H9 (cell line): ENCODE results near the gene GPD2. TPM values are rescaled to one million over a fixed set of nuclear protein-coding genes. Genes with fewer than 3 reads are reported as not detected.

Experiments
- DNase-seq: peaks from one replicate; pipeline ENCODE4 v3.0.0-alpha.2; 2017
- H2AFZ ChIP-seq: one replicate; pipeline ENCODE4 v1.6.1; 2013; ENCODE audit warnings: mild to moderate bottlenecking, low read length, control low read depth, moderate library complexity
- H2AK5ac ChIP-seq: 2 replicates; pipeline ENCODE4 v1.6.1; 2013; ENCODE audit warnings: low read length, control low read depth, mixed read lengths; ENCODE audit not compliant: insufficient read length
- H2BK120ac ChIP-seq: one replicate; pipeline ENCODE4 v1.6.1; 2013; ENCODE audit warnings: low read depth, mild to moderate bottlenecking, low read length, control low read depth, inconsistent platforms; ENCODE audit not compliant: poor library complexity, severe bottlenecking
- H2BK12ac ChIP-seq: 2 replicates; pipeline ENCODE4 v1.6.1; 2013; ENCODE audit warnings: low read length, control low read depth, mixed read lengths, low read depth; ENCODE audit not compliant: insufficient read length
- H2BK15ac ChIP-seq: 2 replicates; pipeline ENCODE4 v1.6.1; 2013; ENCODE audit warnings: low read depth, low read length, control low read depth
- H2BK20ac ChIP-seq: one replicate; pipeline ENCODE4 v1.6.1; 2013; ENCODE audit warnings: low read depth, mild to moderate bottlenecking, low read length, control low read depth, inconsistent platforms; ENCODE audit not compliant: poor library complexity, severe bottlenecking
- H2BK5ac ChIP-seq: 2 replicates; pipeline ENCODE4 v1.6.1; 2013; ENCODE audit warnings: low read length, control low read depth, mixed read lengths; ENCODE audit not compliant: insufficient read length
- H3K14ac ChIP-seq: 2 replicates; pipeline ENCODE4 v1.6.1; 2013; ENCODE audit warnings: low read length, control low read depth; ENCODE audit not compliant: insufficient read depth
- H3K18ac ChIP-seq: 2 replicates; pipeline ENCODE4 v1.6.1; 2013; ENCODE audit warnings: low read depth, mild to moderate bottlenecking, mixed read lengths, low read length, control low read depth; ENCODE audit not compliant: insufficient read length
- H3K23ac ChIP-seq: 2 replicates; pipeline ENCODE4 v1.6.1; 2013; ENCODE audit warnings: low read length, control low read depth, mixed read lengths, low read depth; ENCODE audit not compliant: insufficient read length
- H3K23me2 ChIP-seq: 2 replicates; pipeline ENCODE4 v1.6.1; 2013; ENCODE audit warnings: low read depth, mild to moderate bottlenecking, mixed read lengths, low read length, control low read depth; ENCODE audit not compliant: insufficient read length, poor library complexity, severe bottlenecking
- H3K27ac ChIP-seq: 2 replicates; pipeline ENCODE4 v1.5.1; 2013; ENCODE audit warnings: low read length, control low read depth, mixed read lengths, low read depth; ENCODE audit not compliant: insufficient read length
- H3K27me3 ChIP-seq: 2 replicates; pipeline ENCODE4 v1.6.1; 2013; ENCODE audit warnings: low read length, control low read depth, inconsistent platforms; ENCODE audit not compliant: insufficient read depth
- H3K4ac ChIP-seq: 2 replicates; pipeline ENCODE4 v1.6.1; 2013; ENCODE audit warnings: low read depth, mild to moderate bottlenecking, control low read depth, inconsistent platforms, low read length, moderate library complexity
- H3K4me1 ChIP-seq: 2 replicates; pipeline ENCODE4 v1.6.1; 2013; ENCODE audit warnings: low read length, control low read depth, inconsistent platforms; ENCODE audit not compliant: insufficient read depth
- H3K4me2 ChIP-seq: 2 replicates; pipeline ENCODE4 v1.6.1; 2013; ENCODE audit warnings: low read length, control low read depth, mixed read lengths; ENCODE audit not compliant: insufficient read length, insufficient read depth
- H3K56ac ChIP-seq: 2 replicates; pipeline ENCODE4 v1.6.1; 2013; ENCODE audit warnings: low read depth, mild to moderate bottlenecking, mixed read lengths, low read length, control low read depth; ENCODE audit not compliant: insufficient read length
- H3K79me1 ChIP-seq: 2 replicates; pipeline ENCODE4 v1.6.1; 2013; ENCODE audit warnings: low read depth, mild to moderate bottlenecking, moderate library complexity, low read length, control low read depth, inconsistent platforms; ENCODE audit not compliant: insufficient read depth, poor library complexity, severe bottlenecking
- H3K79me2 ChIP-seq: 2 replicates; pipeline ENCODE4 v1.6.1; 2013; ENCODE audit warnings: low read length, control low read depth, inconsistent platforms; ENCODE audit not compliant: insufficient read depth
- H3K9ac ChIP-seq: 2 replicates; pipeline ENCODE4 v1.6.1; 2013; ENCODE audit warnings: low read length, control low read depth, mixed read lengths; ENCODE audit not compliant: insufficient read length; ENCODE audit errors: extremely low read depth
- H3K9me3 ChIP-seq: one replicate; pipeline ENCODE4 v1.6.1; 2013; ENCODE audit warnings: low read depth, low read length, inconsistent platforms; ENCODE audit not compliant: control insufficient read depth
- H3T11ph ChIP-seq: one replicate; pipeline ENCODE4 v1.6.1; 2013; ENCODE audit warnings: mild to moderate bottlenecking, low read length, control low read depth, inconsistent platforms
- H4K20me1 ChIP-seq: one replicate; pipeline ENCODE4 v1.6.1; 2013; ENCODE audit not compliant: control insufficient read depth, insufficient read length, insufficient read depth
- H4K5ac ChIP-seq: 2 replicates; pipeline ENCODE4 v1.6.1; 2013; ENCODE audit warnings: low read depth, mild to moderate bottlenecking, mixed read lengths, low read length, control low read depth; ENCODE audit not compliant: insufficient read length
- H4K8ac ChIP-seq: replicated peaks from 2 replicates; pipeline ENCODE4 v1.6.1; 2013; ENCODE audit warnings: low read length, control low read depth, mixed read lengths, low read depth; ENCODE audit not compliant: insufficient read length
- H4K91ac ChIP-seq: 2 replicates; pipeline ENCODE4 v1.6.1; 2013; ENCODE audit warnings: low read depth, mild to moderate bottlenecking, moderate library complexity, mixed read lengths, low read length, control low read depth; ENCODE audit not compliant: insufficient read length
- H3K27ac Mint-ChIP-seq, 3 experiments: 2 replicates in 2 of 3; 3 replicates in 1 of 3; pipeline ENCODE4 v1.8.0; 2020 to 2021; ENCODE audit warnings: mixed read lengths in 3 of 3, mild to moderate bottlenecking in 1 of 3, moderate library complexity in 1 of 3
- H3K27me3 Mint-ChIP-seq: 2 replicates; pipeline ENCODE4 v1.8.0; 2021; ENCODE audit warnings: low read depth, mild to moderate bottlenecking, moderate library complexity, mixed read lengths
- H3K36me3 Mint-ChIP-seq, 3 experiments: 2 replicates in 2 of 3; 3 replicates in 1 of 3; pipeline ENCODE4 v1.8.0; 2020 to 2021; ENCODE audit warnings: low read depth in 3 of 3, mixed read lengths in 3 of 3; ENCODE audit not compliant: insufficient read depth in 1 of 3
- H3K4me1 Mint-ChIP-seq, 2 experiments: 2 replicates each; pipeline ENCODE4 v1.8.0; 2020; ENCODE audit warnings: mixed read lengths in 2 of 2
- H3K4me3 Mint-ChIP-seq, 2 experiments: 2 replicates in 1 of 2; 3 replicates in 1 of 2; pipeline ENCODE4 v1.8.0; 2020 to 2021; ENCODE audit warnings: mild to moderate bottlenecking in 2 of 2, mixed read lengths in 2 of 2, moderate library complexity in 1 of 2
- H3K9me3 Mint-ChIP-seq, 2 experiments: 2 replicates in 1 of 2; 3 replicates in 1 of 2; pipeline ENCODE4 v1.8.0; 2020; ENCODE audit warnings: mild to moderate bottlenecking in 2 of 2, mixed read lengths in 2 of 2, moderate library complexity in 1 of 2
- CTCF ChIP-seq: fragments of 200-600 bp; sonication (generic); conservative IDR thresholded peaks from 3 replicates; pipeline ENCODE4 v1.8.0; 2021; ENCODE audit warnings: antibody characterized with exemption, mild to moderate bottlenecking
- WGBS: extraction: QIAGEN DNeasy Blood & Tissue Kit; methylation state at CpG from one replicate; pipeline ENCODE4 v1.1.7; 2013; ENCODE audit warnings: missing lambda C conversion rate, low lambda C conversion rate, mixed read lengths; ENCODE audit not compliant: insufficient read length; ENCODE audit errors: extremely low coverage; 5-methylcytosine and 5-hydroxymethylcytosine counted together
- total RNA-seq: library from RNA; stranded (reverse); gene quantifications from 2 replicates; pipeline ENCODE4 v1.2.1, GENCODE V29; 2021

The GPD2 gene
- total RNA-seq, 1 experiment from 2014 or later = 46.0 TPM

- no peak overlapping the region for H4K8ac ChIP-seq
- TF ChIP-seq CTCF = no peak
- H3K23ac ChIP-seq = no peak overlapping the region
- H3K18ac ChIP-seq = no peak overlapping the region
- peaks cover 0 to 3% of the 10 kb centered on the region in 2 experiments; a peak in 1 of 4 replicates for H3K4me1 Mint-ChIP-seq
- H2BK12ac ChIP-seq = no peak overlapping the region
- H2AK5ac ChIP-seq = no peak overlapping the region
- H2BK15ac ChIP-seq = no peak overlapping the region
- no peak overlapping the region for H3T11ph ChIP-seq
- peaks cover 13% of the 10 kb centered on the region in 3 experiments for H3K36me3 Mint-ChIP-seq
- H3K56ac ChIP-seq = no peak overlapping the region
- H3K27me3 ChIP-seq = no peaks in the 10 kb centered on the region
- no peaks in the 10 kb centered on the region for H3K79me2 ChIP-seq
- H3K23me2 ChIP-seq = no peaks in the 10 kb centered on the region
- H4K5ac ChIP-seq = no peak overlapping the region
- no peaks in the 10 kb centered on the region for H3K9me3 ChIP-seq
- no peak overlapping the region for H3K14ac ChIP-seq
- H2BK20ac ChIP-seq = no peak overlapping the region
- peaks cover 5 to 7% of the 10 kb centered on the region in 2 experiments; a peak in 4 of 5 replicates for H3K9me3 Mint-ChIP-seq
- no peak overlapping the region for H3K27ac Mint-ChIP-seq
- H4K20me1 ChIP-seq = no peaks in the 10 kb centered on the region
- no peak overlapping the region for H3K27ac ChIP-seq
- H4K91ac ChIP-seq = no peak overlapping the region
- H3K79me1 ChIP-seq = no peaks in the 10 kb centered on the region
- no peak overlapping the region for H3K4me2 ChIP-seq
- H2BK120ac ChIP-seq = no peak overlapping the region
- no peak overlapping the region for H3K4me3 Mint-ChIP-seq
- H3K4ac ChIP-seq = no peak overlapping the region
- no peaks in the 10 kb centered on the region for H3K27me3 Mint-ChIP-seq
- H2AFZ ChIP-seq = no peak overlapping the region
- DNase-seq = no peak
- no peak overlapping the region for H2BK5ac ChIP-seq
- H3K4me1 ChIP-seq = no peaks in the 10 kb centered on the region
- no peak overlapping the region for H3K9ac ChIP-seq
- no CpG with 5 or more reads among the region's 4 CpGs for WGBS
These were observed 86.8 kb downstream of the GPD2 start for GRCh38 chr2:156522864-156523440.
